Measurements from ENCODE around the gene MIA.
"Not testable (repeated sequence)": the region's sequence is repeated elsewhere in the genome, so short reads cannot be mapped to it uniquely, and the experiment has no call there.

Gene MIA

GRCh38 chr19:40825460-40826095, 50.3 kb downstream of the MIA start:
- not testable (repeated sequence) for DNase-seq

- not testable (repeated sequence) for DNase-seq
Measured at GRCh38 chr19:40826312-40826698, 51.0 kb downstream of the MIA start.

- DNase-seq = not testable (repeated sequence)
Measured at GRCh38 chr19:40826699-40827385, 51.5 kb downstream of the MIA start.
